ENCODE data around the gene ZNF101.
A peak's percentile ranks its signal among the peaks of the same experiment; 100 is the strongest.

Gene ZNF101
- 12.2 to 35.9 (median 25.6) reads per million in 17 experiments for total RNA-seq

DNA sequence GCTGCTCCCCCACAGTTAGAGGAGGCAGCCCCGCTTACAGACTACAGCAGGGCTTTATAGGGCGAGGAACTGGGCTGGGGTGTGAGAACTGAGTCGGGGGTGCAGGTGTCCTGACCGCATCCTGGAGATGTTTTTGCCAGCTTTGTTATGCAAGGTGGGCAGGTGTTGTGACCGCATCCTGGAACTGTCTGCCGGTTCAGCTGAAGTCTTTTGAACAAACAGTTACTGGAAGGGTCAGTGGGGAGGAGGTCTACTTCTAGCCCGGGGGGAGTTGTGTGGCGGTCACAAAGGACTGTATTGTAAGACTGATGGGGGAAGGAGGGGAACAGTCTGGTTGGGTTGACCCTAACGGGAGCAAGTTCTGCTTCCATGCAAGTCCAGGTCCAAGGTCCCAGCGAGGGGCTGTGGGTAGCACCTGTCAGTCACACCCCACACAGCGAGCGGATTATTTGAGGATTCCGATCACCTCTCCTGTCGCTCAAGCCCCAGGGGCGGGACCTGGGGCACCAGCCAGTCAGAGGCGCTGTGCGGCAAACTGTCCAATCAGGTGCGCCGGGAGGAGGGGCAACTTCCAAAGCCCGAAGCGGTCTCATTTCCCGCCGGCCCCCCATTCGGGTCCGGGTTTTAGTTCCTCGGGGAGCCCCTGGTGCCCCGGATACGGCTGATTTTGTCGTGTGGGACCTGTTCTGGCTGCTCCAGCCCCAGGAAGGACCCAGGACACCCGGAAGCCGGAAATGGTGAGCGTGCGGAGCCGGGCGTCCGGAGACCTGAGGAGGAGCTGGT, at the start of gene ZNF101:
Gene ZNF101, plus strand, starts transcription at position 610 of the 783 bp plus-strand sequence. Its CDS starts 125 bp downstream, at position 735.
- DNase-seq = peak; percentile 96 to 98 (median 97)

DNA sequence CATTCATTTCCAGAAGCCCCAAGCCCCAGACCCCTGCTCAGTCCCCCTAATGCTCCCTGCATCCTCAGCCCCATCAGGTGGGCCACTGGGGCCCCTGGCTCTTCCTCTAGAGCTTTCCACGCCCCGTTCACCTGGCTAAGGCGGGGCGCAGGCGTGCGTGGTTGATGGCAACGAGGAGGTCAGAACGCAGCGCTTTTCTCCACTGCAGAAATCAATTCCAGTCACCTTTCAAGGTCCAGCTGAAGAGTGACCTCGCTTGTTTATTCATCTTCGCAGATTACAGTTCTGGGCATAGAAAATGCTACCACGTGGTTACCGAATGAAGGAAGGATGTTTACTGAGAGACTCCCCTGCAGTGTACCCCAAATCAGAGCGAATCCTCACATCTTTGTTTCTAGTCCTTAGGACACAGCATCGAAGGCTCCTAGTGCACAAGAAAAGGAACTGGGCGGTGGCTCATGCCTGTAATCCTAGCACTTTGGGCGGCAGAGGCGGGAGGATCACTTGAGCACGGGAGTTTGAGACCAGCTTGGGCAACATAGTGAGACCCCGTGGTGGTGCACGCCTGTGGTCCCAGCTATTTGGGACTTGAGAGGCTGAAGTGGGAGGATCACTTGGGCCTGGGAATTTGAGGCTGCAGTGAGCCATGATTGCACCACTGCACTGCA, 49.3 kb upstream of the ZNF101 start:
- peak in 3 of 4 experiments; percentile 25 to 42 (median 28) for DNase-seq

DNA sequence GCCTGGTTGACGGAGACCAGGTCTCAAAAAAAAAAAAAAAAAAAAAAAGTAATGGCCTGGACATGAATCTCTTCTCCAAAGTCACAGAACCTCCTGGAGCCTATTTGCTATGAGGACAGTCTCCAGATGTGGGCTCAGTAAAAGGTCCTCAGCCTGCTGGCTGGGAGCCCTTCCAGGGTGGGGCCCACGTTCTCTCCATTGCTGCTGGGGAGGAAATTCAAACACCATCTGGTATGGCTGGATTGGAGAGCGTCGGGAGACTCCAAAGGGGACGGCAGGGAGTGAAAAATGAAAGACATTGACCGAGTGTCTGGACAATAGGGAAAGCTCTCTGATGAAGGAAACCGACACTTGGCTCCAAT, 48.8 kb upstream of the ZNF101 start:
- DNase-seq = no peak

DNA sequence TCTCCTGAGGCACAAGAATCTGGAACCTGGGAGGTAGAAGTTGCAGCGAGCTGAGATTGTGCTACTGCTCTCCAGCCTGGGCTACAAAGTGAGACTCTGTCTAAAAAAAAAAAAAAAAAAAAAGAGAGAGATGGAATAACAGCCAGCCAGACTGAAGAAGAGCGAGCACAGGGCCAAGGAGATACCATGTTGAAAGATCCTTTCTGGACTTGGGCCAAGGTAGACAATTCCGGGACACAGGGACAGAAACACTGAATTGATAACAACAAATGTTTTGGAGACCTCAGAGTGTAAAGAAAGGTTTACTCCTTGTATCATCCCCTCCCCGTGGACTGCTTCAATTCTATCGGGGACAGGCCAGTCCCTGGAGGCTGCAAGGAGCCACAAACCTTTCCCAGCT, 45.3 kb upstream of the ZNF101 start:
- DNase-seq = no peak

DNA sequence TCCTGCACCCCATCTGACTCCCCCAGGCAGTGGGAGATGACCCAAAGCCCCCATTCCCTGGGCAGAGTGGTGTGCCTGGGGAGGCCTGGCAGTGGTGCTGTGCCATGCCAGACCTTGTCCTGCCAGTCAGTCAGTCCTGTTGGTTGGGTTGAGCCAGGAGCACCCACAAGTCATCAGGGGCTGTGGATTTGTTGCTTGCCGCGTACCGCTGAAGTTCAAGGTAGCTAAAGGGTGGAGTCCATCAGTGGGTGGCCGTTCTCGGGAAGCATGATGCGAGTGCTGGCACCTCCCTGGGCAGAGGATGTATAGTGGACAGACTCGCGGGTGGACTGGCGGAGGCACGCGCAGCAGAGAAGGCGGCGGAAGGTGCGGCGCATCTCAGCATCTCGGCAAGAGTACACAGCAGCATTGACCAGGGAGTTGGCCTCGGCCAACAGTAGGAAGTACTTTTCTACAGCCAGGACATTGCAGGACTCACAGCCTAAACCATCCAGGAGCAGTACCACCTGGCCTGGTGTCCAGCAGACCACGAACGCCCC, 44.5 kb upstream of the ZNF101 start:
- DNase-seq = no peak

DNA sequence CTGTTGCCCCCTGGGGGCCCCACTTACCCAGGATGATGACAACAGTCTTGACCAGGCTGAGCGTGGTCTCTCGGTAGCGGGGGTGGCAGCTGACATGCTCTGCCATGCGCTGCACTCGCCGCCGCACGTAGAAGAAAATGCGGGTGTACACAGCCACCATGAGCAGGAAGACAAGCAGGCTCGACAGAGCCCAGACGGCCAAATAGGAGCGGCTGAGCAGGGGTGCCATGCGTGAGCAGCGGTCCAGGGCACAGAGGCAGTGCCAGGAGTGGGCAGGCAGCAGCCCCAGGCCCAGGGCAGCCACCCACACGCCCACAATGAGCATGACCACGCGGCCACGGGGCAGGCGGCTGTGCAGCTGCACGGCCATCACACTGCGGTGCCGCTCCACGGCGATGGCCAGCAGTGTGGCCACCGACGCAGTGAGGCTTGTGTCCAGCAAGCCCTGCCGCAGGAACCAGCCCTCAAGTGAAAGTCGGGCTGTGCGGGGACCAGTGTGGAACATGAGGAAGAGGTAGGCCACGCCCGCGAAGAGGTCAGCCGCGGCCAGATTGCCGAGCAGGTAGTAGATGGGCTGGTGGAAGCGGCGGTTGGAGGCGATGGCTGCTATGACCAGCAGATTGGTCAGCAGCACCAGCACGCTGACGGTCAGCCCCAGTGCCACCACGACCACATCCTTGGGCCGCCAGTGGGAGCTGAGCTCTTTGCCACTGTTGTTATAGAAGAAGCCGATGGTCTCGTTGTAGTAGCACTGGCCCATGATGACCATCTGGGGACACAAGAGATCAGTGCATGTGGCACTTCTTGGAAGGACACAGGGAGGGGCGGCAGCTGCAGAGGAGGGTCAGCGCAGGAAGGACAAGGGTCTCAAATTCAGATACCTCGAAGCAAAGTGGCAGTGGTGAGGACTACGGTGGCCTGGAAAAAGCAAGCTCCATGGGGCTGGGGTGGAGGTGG, 41.8 kb upstream of the ZNF101 start:
- no peak for DNase-seq

DNA sequence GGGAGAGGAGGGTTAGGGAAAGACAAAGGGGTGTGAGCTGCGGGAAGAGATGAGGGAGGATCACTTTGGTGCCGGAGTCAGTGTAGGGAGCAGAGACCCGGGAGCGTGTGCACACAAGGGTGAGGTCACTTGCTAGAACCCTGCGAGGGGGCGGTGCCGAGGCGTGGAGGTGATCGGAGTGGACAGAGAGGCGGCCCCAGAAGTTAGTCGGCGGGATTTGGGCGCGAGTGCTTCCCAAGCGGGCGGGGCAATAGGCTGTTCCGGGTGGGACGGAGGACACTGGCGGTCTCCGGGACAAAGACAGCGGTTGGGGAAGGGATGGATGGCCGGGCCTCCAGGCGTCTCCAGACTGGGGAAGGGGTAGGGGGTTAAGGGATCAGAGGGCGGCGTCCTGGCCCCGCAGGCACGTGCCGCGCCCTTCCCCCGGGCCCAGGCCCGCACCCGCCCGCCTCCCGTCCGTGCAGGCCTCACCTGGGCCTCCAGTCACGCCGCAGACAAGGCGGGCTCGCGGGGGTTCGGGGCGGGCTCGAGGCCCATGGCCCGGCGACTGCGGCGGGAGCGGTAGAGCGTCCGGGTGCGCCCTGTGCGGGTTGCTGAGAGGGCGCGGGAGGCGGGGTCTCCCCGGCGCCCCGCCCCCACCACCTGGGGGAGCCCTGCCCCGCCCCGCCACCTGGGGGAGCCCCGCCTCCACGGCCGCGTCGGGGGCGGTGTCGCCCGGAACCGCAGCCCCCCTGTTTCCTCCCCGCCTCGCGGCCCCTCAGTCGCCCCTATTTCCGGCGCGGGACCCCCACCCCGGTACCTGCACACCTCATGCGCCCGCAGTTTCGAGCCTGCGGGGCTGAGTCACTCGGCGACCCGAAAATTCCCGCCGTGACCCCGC, 40.8 kb upstream of the ZNF101 start, which contains the start of gene LPAR2:
Gene LPAR2, minus strand, starts transcription at position 600 of the 880 bp plus-strand sequence. CDS start 945 bp downstream, outside the sequence.
- DNase-seq = peak; percentile 31 to 73 (median 58)

DNA sequence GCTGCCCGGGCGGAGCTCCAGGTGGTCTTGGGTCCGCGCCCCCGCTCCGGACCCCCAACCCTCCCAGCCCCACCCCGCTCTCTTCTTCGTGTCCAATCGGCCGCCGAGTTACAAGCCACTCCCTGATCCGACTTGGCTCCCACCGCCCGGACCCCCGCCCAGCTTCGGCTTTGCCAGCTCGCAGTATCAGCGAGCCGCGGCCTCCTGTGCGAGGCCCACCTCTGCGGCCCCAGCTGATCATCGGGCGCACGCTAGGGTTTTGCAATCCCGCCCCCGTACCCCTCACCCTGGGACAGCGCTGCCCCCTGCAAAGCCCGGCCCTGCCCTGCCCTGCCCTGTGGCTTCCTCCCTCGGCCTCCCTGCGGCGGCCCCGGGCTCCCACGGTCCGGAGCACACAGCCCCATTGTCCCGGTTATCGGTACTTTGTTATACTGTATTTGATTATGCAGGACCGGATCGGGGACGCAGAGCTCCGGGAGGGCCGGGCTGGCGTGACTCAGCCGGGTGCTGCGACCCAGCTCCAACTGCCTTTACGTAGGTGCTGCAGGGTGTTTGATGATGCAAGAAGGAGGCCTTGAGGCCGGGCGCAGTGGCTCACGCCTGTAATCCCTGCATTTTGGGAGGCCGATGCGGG, 40.0 kb upstream of the ZNF101 start:
- DNase-seq = peak; percentile 68 to 87 (median 80)

DNA sequence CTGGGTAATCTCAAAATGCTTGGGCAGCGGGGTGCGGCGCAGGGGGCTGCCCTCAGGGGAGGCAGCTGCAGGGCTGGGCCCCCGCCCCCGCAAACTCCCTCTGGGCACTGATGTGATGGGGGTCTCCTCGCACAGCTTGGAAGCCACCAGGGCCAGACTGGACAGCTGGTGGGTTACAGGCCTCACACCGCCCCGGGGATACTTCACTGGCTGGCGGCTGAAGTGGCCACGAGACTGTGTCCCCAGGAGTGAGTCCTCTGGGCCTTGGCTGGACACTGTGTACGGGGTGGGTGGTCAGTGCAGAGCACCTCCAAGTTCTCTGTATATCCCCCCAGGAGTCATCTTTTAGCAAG, 38.6 kb upstream of the ZNF101 start:
- DNase-seq = peak in 1 of 4 experiments; percentile 1

DNA sequence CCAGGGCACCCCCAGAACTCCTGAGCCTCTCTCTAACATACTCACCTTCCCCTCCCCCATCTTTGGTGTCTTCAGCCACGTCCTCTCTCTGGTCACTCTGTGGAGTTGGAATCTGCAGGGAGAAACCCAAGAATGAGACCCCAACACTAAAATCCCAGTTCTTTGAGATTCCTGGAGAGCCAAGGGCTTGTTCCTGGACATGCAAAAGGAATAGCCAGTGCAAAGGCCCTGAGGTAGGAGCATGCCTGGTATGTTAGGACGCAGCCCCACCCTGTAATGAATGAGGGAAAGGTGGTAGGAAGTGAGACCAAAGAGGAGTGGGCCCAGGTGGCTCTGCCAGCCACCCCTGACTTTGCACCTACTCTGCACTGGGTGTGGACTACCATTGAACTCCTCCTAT, 38.2 kb upstream of the ZNF101 start:
- DNase-seq = peak in 1 of 4 experiments; percentile 2

DNA sequence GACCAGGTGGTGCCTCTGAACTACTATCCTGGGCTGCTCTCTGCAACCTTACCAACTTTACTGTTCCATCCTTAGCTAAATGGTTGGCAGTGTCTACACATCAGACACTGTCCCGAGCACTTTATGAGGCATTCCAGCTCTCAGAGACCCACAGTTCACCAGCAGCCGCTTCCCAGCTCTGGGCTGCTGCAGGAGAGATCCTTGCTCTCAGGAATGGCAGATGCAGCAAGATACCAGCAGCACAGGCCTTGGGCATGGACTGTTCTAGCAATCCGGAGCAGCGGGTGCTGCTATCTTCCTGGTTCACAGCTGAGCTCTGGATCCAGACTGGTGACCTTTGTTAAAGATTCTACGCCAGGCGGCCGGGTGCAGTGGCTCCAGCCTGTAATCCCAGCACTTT, 37.3 kb upstream of the ZNF101 start:
- DNase-seq = peak in 1 of 4 experiments; percentile 1

DNA sequence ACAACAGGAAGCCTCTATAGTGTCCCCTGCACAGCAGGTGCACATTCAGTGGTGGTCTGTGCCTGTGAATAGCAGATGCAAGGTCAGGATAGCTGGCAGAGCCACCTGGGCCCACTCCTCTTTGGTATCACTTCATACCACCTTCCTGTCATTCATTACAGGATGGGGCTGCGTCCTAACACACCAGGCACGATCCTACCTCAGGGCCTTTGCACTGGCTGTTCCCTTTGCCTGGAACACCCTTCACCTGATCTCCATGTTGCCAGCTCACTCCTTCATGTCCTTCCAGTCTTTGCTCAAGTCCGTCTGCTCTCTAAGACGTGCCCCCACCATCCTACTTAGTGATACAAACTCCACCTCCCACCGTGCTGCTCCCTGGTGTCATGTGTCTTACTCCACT, 36.0 kb upstream of the ZNF101 start:
- peak in 1 of 4 experiments; percentile 0 for DNase-seq

DNA sequence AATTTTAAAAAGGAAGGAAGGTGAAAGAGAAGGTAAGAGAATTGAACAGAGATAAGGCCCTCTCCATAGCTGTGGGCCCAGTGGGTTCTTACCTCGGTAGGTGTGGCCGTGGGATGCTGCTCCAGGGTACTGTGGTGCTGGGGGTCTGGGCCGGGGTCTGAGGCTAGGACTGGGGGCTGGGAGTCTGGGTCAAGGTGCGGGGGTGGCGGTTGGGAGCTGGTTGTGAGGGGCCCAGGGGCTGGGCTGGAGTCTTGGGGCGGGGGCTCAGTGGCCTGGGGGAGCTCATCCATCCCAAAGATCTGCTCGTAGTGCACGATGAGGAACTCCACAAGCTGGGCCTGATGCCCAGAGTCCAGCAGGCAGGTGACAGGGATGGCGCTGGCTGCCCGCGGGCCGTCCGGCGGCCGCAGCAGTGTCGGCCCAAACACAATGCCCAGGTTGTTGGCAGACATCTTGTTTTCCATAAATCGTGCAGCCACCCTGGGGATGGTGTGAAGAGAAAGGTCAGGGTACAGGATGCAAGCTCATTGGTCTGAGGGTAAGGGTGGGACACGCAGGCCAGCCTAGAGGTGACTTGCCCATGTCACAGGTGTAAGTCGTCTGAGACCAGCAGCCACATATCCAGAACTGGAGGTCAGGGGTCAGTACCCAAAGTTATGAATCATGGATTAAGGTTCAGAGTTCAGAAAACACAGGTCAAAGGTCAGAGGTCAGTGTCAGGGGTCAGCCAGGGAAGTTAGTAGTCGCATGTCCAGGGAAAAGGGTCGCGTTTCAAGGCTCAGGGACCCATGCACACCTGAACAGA, 34.7 kb upstream of the ZNF101 start:
- no peak for DNase-seq

DNA sequence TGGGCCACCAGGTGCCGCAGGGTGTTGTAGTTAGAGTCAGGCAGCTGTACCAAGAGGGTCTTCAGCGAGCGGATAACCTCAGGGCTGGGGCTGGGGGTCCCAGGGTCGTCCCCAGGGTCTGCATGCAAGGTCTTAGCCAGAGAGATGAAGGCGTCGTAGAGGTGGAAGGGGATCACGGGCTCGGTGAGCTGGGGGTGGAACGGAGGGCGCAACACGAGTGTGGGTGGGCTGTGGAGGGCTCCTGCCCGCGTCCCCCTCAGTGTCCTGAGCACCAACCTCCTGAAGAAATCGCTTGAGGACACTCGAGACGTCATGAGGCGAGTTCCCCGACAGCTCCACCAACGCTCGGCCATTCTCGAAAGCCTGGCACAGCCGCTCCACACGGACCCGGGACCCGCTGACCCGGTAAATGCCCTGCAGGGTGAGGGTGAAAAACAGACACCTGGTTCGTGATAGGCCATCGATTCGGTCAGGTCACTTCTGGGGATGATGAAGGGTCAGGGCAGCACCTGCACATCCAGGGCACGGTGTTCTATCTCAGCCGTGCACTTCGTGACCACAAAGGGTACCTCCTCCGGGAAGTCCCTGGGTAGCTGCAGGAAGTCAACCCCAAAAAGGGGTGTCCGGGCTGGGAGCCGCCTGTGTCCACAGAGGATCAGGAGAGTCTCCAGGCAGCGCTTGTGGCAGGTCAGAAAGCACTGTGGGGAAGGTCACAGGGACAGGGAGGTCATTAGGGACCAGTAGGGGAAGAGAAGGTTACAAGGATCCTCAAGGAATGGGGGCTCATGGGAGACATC, 33.9 kb upstream of the ZNF101 start:
- no peak for DNase-seq

DNA sequence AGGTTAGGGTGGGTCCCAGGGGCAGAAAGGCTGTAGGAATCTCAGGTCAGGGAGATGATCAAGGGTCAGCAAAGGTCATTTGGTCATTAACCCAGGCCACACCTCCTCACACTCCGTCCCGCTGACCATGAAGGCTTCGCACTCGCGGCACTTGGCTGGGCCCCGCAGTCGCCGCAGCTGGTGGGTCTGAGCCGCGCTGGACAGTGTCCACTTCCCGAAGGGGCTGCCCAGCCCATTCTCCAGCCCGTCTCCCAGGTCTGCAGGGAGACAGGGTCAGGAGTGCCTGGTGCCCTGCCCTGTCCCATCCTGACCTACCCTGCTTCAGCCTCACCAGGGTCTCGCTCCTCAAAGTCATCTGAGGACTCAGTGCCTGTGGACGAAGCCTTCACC, 33.3 kb upstream of the ZNF101 start:
- no peak for DNase-seq

DNA sequence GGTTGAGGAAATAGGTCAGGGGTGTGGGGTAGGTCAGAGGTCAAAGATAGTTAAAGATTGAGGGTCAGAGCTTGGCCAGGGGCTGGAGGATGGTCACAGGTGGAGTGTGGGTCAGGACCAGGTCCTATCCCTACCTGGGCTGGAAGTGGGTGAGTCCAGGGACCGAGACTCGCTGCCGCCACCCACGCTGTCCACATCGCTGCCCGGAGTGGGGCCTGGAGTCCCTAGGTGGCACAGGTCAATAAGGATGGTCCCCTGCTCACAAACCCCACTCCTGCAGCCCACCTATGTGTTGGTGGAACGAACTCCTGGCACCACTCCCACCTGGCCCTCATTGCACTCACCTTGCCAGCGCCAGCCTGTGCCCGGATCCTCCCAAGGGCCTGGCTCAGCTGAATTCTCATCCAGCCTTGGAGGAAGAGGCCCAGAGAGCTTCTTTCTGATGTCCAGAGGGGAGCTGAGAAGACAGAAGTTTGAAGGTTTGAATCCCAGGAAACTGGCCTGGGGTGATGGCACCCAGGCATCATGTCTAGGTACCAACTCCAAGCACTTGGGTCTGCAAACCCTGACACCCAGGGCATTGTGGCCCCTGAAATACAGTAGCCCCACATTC, 32.0 kb upstream of the ZNF101 start:
- DNase-seq = no peak

DNA sequence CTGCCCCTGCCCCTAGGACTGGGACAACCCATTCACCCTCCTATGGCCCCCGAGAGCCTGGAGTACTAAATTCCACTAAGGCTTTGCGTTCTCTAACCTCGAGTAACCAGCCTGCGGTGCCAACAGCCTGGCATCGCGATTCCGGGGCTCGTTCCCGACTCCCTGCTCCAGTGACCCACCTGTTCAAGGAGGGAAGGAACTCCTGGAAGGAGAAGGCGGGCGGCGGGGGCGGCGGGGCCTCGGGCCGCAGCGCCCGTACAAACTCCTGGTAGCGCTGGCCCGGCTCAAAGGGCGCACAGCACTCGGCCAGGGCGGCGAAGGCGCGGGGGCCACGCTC, 31.5 kb upstream of the ZNF101 start:
- DNase-seq = no peak

DNA sequence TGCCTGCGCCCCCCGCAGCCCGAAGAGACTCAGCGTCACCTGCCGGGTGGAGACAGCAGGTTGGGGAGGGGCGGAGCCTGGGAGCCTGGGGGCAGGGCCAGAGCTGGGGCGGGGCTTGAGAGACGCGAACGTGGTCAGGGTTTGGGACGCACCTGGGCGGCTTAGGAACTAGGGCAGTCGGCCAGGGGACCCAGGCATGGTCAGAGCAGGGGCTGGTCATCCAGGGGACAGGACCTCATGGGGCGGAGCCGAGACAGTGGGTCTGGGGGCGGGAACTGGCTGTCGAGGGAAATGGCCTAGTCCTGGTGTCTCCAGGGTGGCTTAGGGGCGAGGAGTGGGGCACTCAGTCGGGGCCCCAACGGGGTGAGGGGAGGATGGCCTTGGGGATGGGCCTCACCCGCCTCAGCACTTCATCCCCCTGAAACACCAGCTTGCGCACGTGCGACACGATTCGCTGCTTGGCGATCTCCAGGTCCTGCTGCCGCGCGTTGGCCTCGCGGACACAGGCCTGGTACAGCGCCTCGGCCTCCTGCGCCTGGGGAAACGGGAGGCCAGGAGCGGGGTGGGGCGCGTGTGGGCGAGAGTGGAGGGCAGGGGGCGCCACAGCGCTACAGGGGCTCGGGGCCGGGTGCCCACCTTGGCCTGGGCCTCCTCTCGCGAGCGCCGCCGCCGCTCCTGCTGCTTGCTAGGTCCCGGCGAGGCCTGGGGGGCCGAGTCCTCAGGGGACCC, 31.0 kb upstream of the ZNF101 start:
- DNase-seq = no peak
